ENCODE measurements around the gene MANEAL. TPM values are rescaled to one million over a fixed set of nuclear protein-coding genes. Genes with fewer than 3 reads are reported as not detected.

Gene MANEAL
- total and polyA plus RNA-seq, 8 donors = 4.3 to 11.2 (median 5.4) TPM

DNA sequence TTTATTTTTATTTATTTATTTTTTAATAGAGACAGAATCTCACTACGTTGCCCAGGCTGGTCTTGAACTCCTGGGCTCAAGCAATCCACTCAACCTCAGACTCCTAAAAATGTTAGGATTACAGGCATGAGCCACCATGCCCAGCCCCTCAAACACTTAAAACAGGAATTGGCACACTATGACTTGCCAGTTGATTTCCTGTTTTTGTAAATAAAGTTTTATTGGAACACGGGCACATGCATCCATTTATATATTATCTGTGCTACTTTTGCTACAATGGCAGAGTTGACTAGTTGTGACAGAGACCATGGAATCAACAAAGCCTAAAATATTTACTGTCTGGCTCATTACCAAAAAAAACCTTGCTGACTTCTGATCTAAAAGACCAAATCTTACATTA lies 30.4 kb downstream of the MANEAL start:
- H3K4me1 ChIP-seq = peaks cover 0 to 38% of the 10 kb centered on the region in 2 donors
- H3K27ac ChIP-seq = peak overlapping the region in 1 of 2 donors; percentile 77
- H3K9me3 ChIP-seq = no peaks in the 10 kb centered on the region
- intact Hi-C loops (cut with DNase I) = no loop called here
- H3K27me3 ChIP-seq = no peaks in the 10 kb centered on the region
- peaks cover 0 to 68% of the 10 kb centered on the region in 2 donors for H3K36me3 ChIP-seq
- ATAC-seq (no peak), DNase-seq (no peak)
- H3K4me3 ChIP-seq = no peak overlapping the region
- TF ChIP-seq, protein P1, sequence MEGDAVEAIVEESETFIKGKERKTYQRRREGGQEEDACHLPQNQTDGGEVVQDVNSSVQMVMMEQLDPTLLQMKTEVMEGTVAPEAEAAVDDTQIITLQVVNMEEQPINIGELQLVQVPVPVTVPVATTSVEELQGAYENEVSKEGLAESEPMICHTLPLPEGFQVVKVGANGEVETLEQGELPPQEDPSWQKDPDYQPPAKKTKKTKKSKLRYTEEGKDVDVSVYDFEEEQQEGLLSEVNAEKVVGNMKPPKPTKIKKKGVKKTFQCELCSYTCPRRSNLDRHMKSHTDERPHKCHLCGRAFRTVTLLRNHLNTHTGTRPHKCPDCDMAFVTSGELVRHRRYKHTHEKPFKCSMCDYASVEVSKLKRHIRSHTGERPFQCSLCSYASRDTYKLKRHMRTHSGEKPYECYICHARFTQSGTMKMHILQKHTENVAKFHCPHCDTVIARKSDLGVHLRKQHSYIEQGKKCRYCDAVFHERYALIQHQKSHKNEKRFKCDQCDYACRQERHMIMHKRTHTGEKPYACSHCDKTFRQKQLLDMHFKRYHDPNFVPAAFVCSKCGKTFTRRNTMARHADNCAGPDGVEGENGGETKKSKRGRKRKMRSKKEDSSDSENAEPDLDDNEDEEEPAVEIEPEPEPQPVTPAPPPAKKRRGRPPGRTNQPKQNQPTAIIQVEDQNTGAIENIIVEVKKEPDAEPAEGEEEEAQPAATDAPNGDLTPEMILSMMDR (IDR thresholded peaks at IDR 0.05) = no peak

- TF ChIP-seq, protein P1 (IDR thresholded peaks at IDR 0.05) = no peak
- intact Hi-C loops (cut with DNase I) = no loop called here
These were observed 31.9 kb downstream of the MANEAL start for GRCh38 chr1:37825506-37825905.

DNA sequence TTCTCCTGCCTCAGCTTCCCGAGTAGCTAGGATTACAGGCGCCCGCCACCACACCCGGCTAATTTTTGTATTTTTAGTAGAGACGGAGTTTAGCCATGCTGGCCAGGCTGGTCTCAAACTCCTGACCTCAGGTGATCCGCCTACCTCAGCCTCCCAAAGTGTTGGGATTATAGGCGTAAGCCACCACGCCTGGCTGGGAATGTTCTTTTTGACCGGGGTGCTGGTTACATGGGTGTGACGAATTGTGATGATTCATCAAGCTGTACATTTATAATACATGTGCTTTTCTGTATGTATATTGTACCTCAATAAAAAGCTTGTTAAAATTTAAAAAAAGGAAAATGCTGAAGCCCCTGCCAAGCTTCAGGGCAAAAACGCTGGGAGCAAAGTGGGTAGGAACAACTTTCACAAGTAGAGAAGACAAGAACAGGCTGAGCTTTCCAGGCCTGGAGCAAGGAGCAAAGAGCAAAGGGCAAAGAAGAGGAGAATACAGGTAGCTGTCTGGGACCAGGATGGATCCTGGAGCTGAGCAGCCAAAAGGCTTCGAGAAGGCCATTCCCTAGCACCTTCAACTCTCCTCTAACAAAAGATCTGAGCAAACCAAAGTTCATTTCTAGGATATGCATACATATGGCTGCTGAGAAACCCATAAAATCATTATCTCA lies 34.9 kb downstream of the MANEAL start:
- H3K36me3 ChIP-seq = peaks cover 0 to 68% of the 10 kb centered on the region in 2 donors
- TF ChIP-seq, protein P1 (IDR thresholded peaks at IDR 0.05) = no peak
- DNase-seq = no peak
- peaks cover 0 to 28% of the 10 kb centered on the region in 2 donors for H3K4me1 ChIP-seq
- no peaks in the 10 kb centered on the region for H3K27me3 ChIP-seq
- no peaks in the 10 kb centered on the region for H3K9me3 ChIP-seq
- H3K27ac ChIP-seq = no peak overlapping the region
- H3K4me3 ChIP-seq = no peak overlapping the region
- ATAC-seq = no peak
- intact Hi-C loops (cut with DNase I) = no loop called here

More at GRCh38 chr1:37825506-37825905, 31.9 kb downstream of the MANEAL start:
- ATAC-seq = no peak
- H3K27me3 ChIP-seq = no peaks in the 10 kb centered on the region
- no peaks in the 10 kb centered on the region for H3K9me3 ChIP-seq
- H3K36me3 ChIP-seq = peaks cover 0 to 68% of the 10 kb centered on the region in 2 donors
- no peak for DNase-seq
- H3K4me3 ChIP-seq = no peak overlapping the region
- H3K27ac ChIP-seq = peak overlapping the region in 1 of 2 donors; percentile 77
- H3K4me1 ChIP-seq = peaks cover 0 to 38% of the 10 kb centered on the region in 2 donors

GRCh38 chr1:37831109-37831508 lies 37.5 kb downstream of the MANEAL start:
- intact Hi-C loops (cut with DNase I) = no loop called here
- DNase-seq (no peak), ATAC-seq (no peak)
- TF ChIP-seq, protein P1 (IDR thresholded peaks at IDR 0.05) = no peak
- Histone ChIP-seq H3K4me3 (no peak overlapping the region), H3K36me3 (peaks cover 0 to 86% of the 10 kb centered on the region in 2 donors), H3K4me1 (peaks cover 0 to 4% of the 10 kb centered on the region in 2 donors), H3K9me3 (no peaks in the 10 kb centered on the region), H3K27me3 (no peaks in the 10 kb centered on the region), H3K27ac (no peak overlapping the region)

- H3K4me3 ChIP-seq = no peak overlapping the region
- ATAC-seq = no peak
- no peak for DNase-seq
- H3K4me1 ChIP-seq = no peaks in the 10 kb centered on the region
- intact Hi-C loops (cut with DNase I) = no loop called here
- TF ChIP-seq, protein P1 (IDR thresholded peaks at IDR 0.05) = no peak
- H3K9me3 ChIP-seq = no peaks in the 10 kb centered on the region
- H3K27me3 ChIP-seq = no peaks in the 10 kb centered on the region
- no peak overlapping the region for H3K27ac ChIP-seq
- peaks cover 0 to 88% of the 10 kb centered on the region in 2 donors for H3K36me3 ChIP-seq
These were observed 38.2 kb downstream of the MANEAL start for GRCh38 chr1:37831809-37832208.
